DOHH2 (cell line): ENCODE results near the gene SPON1.

Experiments used
- EZH2phosphoT487 ChIP-seq: fragments of 200-600 bp; sonication (generic); IDR thresholded peaks from 2 replicates; pipeline ENCODE4 v1.6.1; 2017; ENCODE audit warnings: borderline replicate concordance, mild to moderate bottlenecking, antibody characterized with exemption, low read length, moderate library complexity, mixed read lengths
- TF ChIP-seq, protein P1 (sequence below): fragments of 200-600 bp; sonication (generic); IDR thresholded peaks from one replicate; pipeline ENCODE4 v1.5.1; 2014; ENCODE audit warnings: antibody characterized with exemption, mild to moderate bottlenecking, low read depth, low read length; ENCODE audit not compliant: poor library complexity, severe bottlenecking

- TF ChIP-seq, protein P1, sequence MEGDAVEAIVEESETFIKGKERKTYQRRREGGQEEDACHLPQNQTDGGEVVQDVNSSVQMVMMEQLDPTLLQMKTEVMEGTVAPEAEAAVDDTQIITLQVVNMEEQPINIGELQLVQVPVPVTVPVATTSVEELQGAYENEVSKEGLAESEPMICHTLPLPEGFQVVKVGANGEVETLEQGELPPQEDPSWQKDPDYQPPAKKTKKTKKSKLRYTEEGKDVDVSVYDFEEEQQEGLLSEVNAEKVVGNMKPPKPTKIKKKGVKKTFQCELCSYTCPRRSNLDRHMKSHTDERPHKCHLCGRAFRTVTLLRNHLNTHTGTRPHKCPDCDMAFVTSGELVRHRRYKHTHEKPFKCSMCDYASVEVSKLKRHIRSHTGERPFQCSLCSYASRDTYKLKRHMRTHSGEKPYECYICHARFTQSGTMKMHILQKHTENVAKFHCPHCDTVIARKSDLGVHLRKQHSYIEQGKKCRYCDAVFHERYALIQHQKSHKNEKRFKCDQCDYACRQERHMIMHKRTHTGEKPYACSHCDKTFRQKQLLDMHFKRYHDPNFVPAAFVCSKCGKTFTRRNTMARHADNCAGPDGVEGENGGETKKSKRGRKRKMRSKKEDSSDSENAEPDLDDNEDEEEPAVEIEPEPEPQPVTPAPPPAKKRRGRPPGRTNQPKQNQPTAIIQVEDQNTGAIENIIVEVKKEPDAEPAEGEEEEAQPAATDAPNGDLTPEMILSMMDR: no peak
- no peak for TF ChIP-seq EZH2phosphoT487
Observed at GRCh38 chr11:13962562-13963168, at the start of gene SPON1.
